AG20443 (cell line): ENCODE measurements around the gene SEMA5B.
A peak's percentile ranks its signal among the peaks of the same experiment; 100 is the strongest.

Experiments
- DNase-seq: peaks from one replicate; pipeline ENCODE4 v3.0.0; 2012; ENCODE audit warnings: low spot score, mixed read lengths

Gene SEMA5B

DNA sequence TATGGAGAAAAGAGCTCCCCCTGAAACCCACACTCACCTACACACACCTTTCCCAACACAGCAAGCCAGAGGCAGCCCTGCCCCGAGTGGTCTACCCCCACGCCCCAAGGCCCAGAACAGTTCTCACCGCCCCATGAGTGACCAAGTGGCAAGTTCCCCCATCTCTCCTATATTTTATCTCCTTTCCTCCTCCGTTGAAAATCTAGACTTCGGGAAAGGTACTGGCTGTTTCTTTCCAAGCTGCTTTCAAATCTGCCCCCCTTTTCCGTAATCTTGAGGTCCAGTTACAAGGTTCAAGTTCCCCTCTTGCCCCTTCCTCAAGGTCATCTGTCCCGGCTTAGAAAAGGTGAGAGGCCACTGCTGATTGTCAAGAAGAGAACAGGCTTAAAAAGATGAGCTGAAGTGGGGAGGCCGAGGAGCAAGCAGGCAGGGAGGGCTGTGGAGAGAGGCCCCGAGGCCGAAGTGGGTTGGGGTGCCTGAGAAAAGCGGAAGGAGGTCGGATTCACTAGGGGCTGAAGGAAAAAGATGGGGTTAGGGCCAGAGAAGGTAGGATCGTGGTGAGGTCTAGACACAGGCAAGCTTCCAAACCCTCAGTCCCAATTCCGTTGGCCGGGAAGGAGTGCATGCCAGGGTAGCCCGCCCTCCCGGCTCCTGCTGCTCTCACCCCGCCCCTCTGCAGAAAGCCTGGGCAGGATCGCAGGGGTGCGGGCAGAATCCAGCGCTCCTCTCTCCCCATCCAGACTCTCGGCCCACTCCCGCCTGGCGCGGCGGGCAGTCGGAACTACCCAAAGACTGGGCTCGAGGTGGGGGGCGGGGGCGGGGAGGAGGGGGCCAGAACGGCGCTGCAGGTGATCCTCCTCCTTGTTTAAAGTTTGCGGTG lies 1.7 kb downstream of the SEMA5B start:
- DNase-seq, result peak; percentile 32

DNA sequence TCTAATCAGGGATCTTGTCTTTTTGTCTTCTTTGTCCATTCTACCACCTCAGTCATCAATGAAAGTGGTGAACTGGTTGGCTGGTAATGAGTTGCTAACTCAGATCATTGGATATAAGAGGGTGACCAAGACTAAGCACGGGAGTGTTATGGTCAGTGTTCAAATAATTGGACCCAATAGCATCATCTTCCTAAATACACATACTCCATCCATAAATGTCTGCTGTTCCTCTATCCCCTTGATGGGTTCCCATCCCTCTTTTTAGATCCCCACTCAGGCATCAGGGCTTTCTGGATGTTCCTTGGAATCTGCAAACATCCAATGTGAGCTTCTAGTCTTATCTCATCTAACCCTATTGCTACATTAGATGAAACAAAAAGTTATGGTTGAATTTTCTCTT lies 3.5 kb downstream of the SEMA5B start:
- DNase-seq, result no peak

- no peak for DNase-seq
Measured at GRCh38 chr3:123021996-123022510, 5.5 kb downstream of the SEMA5B start.

- no peak for DNase-seq
Measured at GRCh38 chr3:123021388-123021787, 6.2 kb downstream of the SEMA5B start.

DNA sequence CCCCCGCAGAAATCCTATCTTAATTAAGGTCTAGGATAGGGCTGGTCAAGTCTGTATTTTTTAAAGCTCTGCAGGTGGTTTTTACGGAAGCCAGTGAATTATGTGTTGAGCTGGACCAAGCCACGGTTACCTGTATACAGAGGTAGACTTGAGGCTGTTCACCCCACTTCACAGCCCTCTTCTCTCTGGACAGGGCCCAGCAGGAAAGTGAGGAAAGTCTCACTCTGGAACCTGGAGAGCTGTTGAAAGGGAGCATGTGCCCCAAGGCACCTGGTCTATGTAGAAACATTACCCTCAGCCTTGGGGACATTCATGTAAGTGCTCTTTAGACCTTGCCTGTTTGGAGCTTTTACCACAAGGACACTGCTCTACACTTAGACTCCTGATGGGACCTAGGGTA lies 6.9 kb downstream of the SEMA5B start:
- DNase-seq, result no peak

GRCh38 chr3:123019591-123019990 lies 8.0 kb downstream of the SEMA5B start:
- DNase-seq, result no peak

DNA sequence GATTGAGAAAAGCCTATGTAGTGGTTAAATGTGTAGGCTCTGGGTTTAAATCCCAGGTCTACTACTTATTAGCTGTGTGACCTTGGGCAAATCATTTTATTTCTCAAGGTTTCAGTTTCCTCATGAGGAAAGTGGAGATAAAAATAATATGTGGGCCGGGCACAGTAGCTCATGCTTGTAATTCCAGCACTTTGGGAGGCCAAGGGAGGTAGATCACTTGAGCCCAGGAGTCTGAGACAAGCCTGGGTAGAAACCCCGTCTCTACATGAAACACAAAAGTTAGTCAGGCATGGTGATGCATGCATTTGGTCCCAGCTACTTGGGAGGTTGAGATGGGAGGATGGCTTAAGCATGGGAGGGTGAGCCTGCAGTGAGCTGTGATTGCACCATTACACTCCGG lies 8.4 kb downstream of the SEMA5B start:
- DNase-seq, result no peak

DNA sequence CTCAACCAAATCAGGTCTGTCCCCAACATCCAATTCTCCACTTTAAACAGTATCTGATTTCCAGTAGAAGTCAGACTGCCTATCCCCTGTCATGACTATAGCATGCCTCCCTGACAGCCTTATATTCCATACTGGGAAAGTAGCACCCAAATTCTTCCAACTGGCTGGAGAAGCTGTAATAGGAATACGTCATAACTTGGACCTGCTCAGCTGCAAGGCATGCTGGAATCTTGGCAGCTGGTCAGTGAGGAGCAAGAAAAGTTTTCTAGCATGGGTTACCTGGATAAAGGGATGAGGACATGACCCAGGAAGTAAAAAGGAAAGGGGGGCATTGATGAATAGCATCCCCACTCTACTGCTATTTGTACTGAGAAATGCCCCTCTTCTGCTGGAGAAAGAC lies 8.9 kb downstream of the SEMA5B start:
- no peak for DNase-seq

- DNase-seq, result no peak
Measured at GRCh38 chr3:123015596-123015995, 12.0 kb downstream of the SEMA5B start.

GRCh38 chr3:123013876-123014275 lies 13.7 kb downstream of the SEMA5B start:
- DNase-seq, result no peak

- no peak for DNase-seq
Measured at GRCh38 chr3:123012652-123013051, 14.9 kb downstream of the SEMA5B start.

DNA sequence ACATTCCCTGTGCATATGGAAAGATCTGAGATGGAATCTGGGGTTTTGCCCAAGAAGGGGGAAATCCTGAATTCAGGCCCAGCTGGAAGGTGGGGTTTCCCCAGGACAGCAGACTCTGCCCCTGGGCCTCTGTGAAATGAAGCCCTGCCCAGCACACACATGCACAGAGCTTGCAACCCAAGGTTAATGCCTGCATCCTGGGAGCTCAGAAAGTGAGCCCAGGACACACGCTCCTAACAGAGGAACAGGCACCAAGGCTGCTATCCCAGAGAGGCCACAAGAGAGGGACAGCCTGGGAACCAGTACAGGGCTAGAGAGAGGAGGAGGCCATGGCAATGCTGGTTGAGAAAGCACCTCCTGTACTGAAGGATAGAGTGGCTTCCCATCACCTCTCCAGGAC lies 16.1 kb downstream of the SEMA5B start:
- no peak for DNase-seq

- no peak for DNase-seq
Measured at GRCh38 chr3:123008840-123009239, 18.7 kb downstream of the SEMA5B start.

DNA sequence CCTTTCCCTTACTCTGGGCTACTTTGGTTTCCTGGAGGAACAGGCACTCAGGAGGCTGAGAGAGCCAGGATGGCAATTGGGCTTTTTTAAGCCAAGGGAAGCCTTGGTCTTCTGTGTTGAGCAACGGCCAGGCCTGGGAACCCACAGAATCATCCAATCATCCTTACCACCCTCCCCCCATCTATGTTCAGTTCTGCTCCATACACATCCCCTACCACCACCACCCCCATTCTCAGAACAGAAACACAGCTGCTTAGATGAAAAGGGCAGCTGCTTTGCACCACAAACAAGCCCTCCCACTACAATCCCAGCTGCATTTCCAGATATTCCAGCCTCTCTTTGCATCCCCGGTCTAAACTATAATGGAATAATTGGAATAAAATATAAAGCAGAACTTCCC lies 21.0 kb downstream of the SEMA5B start:
- no peak for DNase-seq

- no peak for DNase-seq
Measured at GRCh38 chr3:123005291-123005690, 22.3 kb downstream of the SEMA5B start.

- no peak for DNase-seq
Measured at GRCh38 chr3:123004201-123004918, 23.2 kb downstream of the SEMA5B start.

DNA sequence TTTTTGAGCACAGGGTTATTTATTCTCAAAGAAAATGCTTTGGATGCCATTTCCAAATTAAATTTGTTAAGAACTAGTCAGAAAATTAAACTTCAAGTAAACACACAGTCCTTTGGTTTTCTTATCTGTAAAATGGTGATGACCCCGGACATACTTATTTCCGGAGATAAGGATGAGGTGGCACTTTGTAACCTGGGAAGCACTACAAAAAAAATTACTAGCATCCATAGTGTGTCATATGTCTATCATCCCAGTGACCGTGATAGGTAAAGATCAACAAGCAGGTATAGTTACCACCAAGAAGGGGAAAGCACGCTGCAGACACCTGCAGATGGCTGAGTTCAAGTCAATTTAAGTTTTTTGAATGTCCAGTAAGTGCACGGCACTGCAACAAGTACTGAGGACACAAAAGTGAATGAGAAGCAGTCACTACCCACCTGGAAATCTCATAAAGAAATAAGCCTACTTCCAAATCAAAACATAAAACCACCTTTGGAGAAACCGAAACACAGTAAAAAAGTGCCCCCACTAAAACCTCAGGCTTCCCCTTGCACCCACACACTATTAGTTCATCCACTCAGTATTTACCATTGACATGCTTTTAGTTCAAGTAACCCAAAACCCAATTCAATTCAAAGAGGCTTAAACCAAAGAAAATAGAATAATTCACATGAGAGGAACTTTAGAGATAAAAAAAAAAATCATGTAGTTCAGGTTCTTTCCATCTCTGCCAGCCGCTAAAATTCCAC lies 24.6 kb downstream of the SEMA5B start:
- no peak for DNase-seq

GRCh38 chr3:123002100-123002748 lies 25.3 kb downstream of the SEMA5B start:
- no peak for DNase-seq

GRCh38 chr3:122998856-122999255 lies 28.7 kb downstream of the SEMA5B start:
- no peak for DNase-seq

- no peak for DNase-seq
Measured at GRCh38 chr3:122998206-122998605, 29.4 kb downstream of the SEMA5B start.

DNA sequence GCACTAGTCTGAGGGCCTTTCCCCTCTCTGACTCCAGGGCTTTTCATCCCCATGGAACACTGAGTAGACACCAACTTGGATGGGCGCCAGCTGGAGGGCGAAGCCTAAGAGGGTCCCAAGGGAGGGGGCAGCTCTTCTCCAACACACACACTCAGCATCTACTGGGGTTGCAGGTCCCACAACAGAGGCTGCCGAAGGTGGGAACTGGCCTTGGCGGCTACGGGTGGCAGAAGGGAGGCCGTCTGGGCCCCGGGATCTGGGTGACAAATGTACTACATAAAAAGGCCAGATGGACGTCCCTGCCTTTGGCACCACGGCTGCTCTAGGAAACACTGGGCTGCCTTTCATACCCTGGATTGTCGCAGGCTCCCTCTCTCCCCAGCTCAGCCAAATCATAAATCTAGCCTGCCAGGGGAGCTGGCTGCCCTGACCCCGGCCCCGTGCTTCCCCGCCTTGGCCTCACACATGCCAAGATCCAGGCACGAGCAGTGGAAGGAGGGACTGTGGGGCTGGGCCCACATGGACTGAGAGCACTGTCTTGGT lies 31.5 kb downstream of the SEMA5B start:
- DNase-seq, result no peak

DNA sequence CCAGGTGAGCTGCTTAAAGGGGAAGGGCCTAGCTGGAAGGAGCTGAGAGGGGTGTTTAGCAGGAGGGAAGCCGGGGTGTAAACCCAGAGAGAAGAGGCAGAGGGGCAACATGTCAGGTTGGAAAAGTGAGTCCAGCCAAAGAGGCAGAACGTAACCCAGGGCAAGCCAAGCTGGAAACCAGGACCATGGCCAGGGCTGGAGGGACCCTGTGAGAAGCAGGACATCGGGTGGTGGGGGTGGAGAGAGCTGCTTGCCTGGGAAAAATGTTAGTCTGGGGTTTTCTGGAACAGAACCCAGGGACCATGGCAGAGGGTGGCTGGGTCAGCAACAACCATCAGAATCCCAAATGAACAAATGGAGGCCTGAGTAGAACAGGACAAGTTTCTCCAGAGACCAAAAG lies 32.6 kb downstream of the SEMA5B start:
- DNase-seq, result no peak
